PC-3 (cell line): ENCODE measurements around the gene MEX3A. TPM values are rescaled to one million over a fixed set of nuclear protein-coding genes. Genes with fewer than 3 reads are reported as not detected.
A peak's percentile ranks its signal among the peaks of the same experiment; 100 is the strongest.
"Not testable (repeated sequence)": the region's sequence is repeated elsewhere in the genome, so short reads cannot be mapped to it uniquely, and the experiment has no call there.

ENCODE experiments used
- ATAC-seq: fragments of 200-7000 bp; cut with Tn5 transposase; 2 replicates; pipeline ENCODE4 v1.9.1; 2020; ENCODE audit warnings: mild to moderate bottlenecking, moderate library complexity
- BruUV-seq: library from RNA; stranded (reverse); fragments of 400-500 nt; replicated peaks from 2 replicates; lab custom pipeline; 2021; lab: Mats Ljungman, UMichigan
- CTCF ChIA-PET: fragments of 300-600 bp; sonication (Branson Sonifier 250); formaldehyde crosslinking; loops from one replicate; lab custom pipeline; 2022; ENCODE audit warnings: antibody characterized with exemption; lab: Charles Lee
- POLR2A ChIA-PET: fragments of 300-600 bp; sonication (Branson Sonifier 250); formaldehyde crosslinking; loops from one replicate; lab custom pipeline; 2022; ENCODE audit warnings: antibody characterized with exemption; ENCODE audit not compliant: unreplicated experiment; lab: Charles Lee
- DNase-seq: peaks from one replicate; pipeline ENCODE4 v3.0.0-alpha.2; 2015
- H2AFZ ChIP-seq: fragments of 300-600 bp; sonication (generic); 2 replicates; pipeline ENCODE4 v1.6.0; 2016; ENCODE audit warnings: antibody characterized with exemption, low read length
- H3F3A ChIP-seq: fragments of 300-600 bp; sonication (generic); one replicate; pipeline ENCODE4 v1.6.0; 2017; ENCODE audit warnings: antibody characterized with exemption, low read length, control low read depth, mild to moderate bottlenecking; ENCODE audit not compliant: unreplicated experiment
- H3K27ac ChIP-seq: fragments of 300-600 bp; sonication (generic); 2 replicates; pipeline ENCODE4 v1.5.1; 2016; ENCODE audit warnings: mild to moderate bottlenecking, low read length
- H3K27me3 ChIP-seq: fragments of 300-600 bp; sonication (generic); 2 replicates; pipeline ENCODE4 v1.6.1; 2016; ENCODE audit warnings: low read length, mixed read lengths
- H3K36me3 ChIP-seq: fragments of 300-600 bp; sonication (generic); 2 replicates; pipeline ENCODE4 v1.6.1; 2016; ENCODE audit warnings: low read depth, mixed run types, low read length, mixed read lengths
- H3K4me1 ChIP-seq: fragments of 300-600 bp; sonication (generic); 2 replicates; pipeline ENCODE4 v1.5.1; 2016; ENCODE audit warnings: low read length; ENCODE audit not compliant: insufficient read depth
- H3K4me2 ChIP-seq: fragments of 300-600 bp; sonication (generic); 2 replicates; pipeline ENCODE4 v1.6.0; 2016; ENCODE audit warnings: low read length
- H3K4me3 ChIP-seq: fragments of 300-600 bp; sonication (generic); 2 replicates; pipeline ENCODE4 v1.5.1; 2016; ENCODE audit warnings: mild to moderate bottlenecking, low read length, mixed read lengths
- H3K79me2 ChIP-seq: fragments of 300-600 bp; sonication (generic); 2 replicates; pipeline ENCODE4 v1.6.1; 2017; ENCODE audit warnings: low read length, mixed read lengths
- H3K9ac ChIP-seq: fragments of 300-600 bp; sonication (generic); 2 replicates; pipeline ENCODE4 v1.6.0; 2016; ENCODE audit warnings: mild to moderate bottlenecking, low read length
- H3K9me2 ChIP-seq: fragments of 300-600 bp; sonication (generic); replicated peaks from 2 replicates; pipeline ENCODE4 v1.6.1; 2016; ENCODE audit warnings: mixed run types, low read length, mixed read lengths
- H3K9me3 ChIP-seq: fragments of 300-600 bp; sonication (generic); 2 replicates; pipeline ENCODE4 v1.6.1; 2016; ENCODE audit warnings: low read length, mixed read lengths
- H4K20me1 ChIP-seq: fragments of 300-600 bp; sonication (generic); 2 replicates; pipeline ENCODE4 v1.6.1; 2016; ENCODE audit warnings: low read length, mixed read lengths
- EZH2 ChIP-seq: fragments of 300-600 bp; sonication (generic); IDR thresholded peaks from one replicate; pipeline ENCODE4 v1.6.1; 2017; ENCODE audit warnings: antibody characterized with exemption, mild to moderate bottlenecking, low read length; ENCODE audit not compliant: unreplicated experiment
- EZH2phosphoT487 ChIP-seq: fragments of 300-600 bp; sonication (generic); IDR thresholded peaks from 2 replicates; pipeline ENCODE4 v1.6.1; 2018; ENCODE audit warnings: mild to moderate bottlenecking, antibody characterized with exemption, low read length, borderline replicate concordance
- intact Hi-C: fragments of 100-400 bp; cut with micrococcal nuclease; formaldehyde crosslinking; loops from 2 replicates; pipeline ENCODE4 v1.9.0; 2023
- total RNA-seq: library from RNA; depleted of rRNA; stranded (reverse); fragments of >200 nt; gene quantifications from 2 replicates; pipeline ENCODE4 v1.2.3, GENCODE V29; 2014
- TF ChIP-seq, protein P1 (sequence below): fragments of 300-600 bp; sonication (generic); conservative IDR thresholded peaks from 2 replicates; pipeline ENCODE4 v1.5.1; 2017; ENCODE audit warnings: antibody characterized with exemption, low read depth, mild to moderate bottlenecking, low read length

MEX3A gene
- total RNA-seq, 1 experiment from 2014 or later: 12.9 TPM

DNA sequence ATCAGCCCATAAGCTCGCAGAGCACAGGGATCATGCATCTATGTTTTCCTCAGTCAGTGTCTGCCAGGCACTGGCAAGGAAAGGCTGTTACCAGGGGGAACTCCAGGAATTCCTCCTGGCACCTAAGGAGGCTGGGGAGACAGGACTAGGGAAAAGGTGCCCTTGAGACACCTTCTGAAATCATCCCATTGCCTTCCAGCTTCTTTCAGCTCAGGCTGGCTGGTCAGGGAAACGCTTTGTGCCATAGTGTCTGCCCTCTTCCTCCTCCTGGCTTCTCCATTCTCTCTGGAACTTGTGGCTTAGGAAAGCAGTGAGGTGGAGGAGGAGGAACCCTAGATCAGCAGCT is 46.0 kb upstream of the MEX3A start:
- Histone ChIP-seq H3K79me2 (peaks cover 82% of the 10 kb centered on the region), H3F3A (peaks cover 16% of the 10 kb centered on the region), H2AFZ (no peak overlapping the region), H3K4me2 (peak overlapping the region; percentile 81), H3K27ac (peak overlapping the region; percentile 98), H3K9me3 (no peaks in the 10 kb centered on the region), H3K4me1 (peaks cover 72% of the 10 kb centered on the region), H3K27me3 (no peaks in the 10 kb centered on the region), H3K36me3 (peaks cover 41% of the 10 kb centered on the region), H4K20me1 (peaks cover 23% of the 10 kb centered on the region), H3K9ac (peak overlapping the region; percentile 93), H3K9me2 (no peaks in the 10 kb centered on the region), H3K4me3 (peak overlapping the region; percentile 58)
- POLR2A ChIA-PET: interaction anchor here (0.6 to 1.8 kb wide), 5 partner anchors 9 to 113 kb away, joined by 3 to 8 read pairs (median 4); no protein-coding TSS in a partner anchor
- ATAC-seq: no peak
- CTCF ChIA-PET: interaction anchor here (1.0 to 1.1 kb wide), 2 partner anchors 10 to 97 kb away, joined by 3 to 6 read pairs; no protein-coding TSS in a partner anchor
- DNase-seq: no peak
- TF ChIP-seq, protein P1, sequence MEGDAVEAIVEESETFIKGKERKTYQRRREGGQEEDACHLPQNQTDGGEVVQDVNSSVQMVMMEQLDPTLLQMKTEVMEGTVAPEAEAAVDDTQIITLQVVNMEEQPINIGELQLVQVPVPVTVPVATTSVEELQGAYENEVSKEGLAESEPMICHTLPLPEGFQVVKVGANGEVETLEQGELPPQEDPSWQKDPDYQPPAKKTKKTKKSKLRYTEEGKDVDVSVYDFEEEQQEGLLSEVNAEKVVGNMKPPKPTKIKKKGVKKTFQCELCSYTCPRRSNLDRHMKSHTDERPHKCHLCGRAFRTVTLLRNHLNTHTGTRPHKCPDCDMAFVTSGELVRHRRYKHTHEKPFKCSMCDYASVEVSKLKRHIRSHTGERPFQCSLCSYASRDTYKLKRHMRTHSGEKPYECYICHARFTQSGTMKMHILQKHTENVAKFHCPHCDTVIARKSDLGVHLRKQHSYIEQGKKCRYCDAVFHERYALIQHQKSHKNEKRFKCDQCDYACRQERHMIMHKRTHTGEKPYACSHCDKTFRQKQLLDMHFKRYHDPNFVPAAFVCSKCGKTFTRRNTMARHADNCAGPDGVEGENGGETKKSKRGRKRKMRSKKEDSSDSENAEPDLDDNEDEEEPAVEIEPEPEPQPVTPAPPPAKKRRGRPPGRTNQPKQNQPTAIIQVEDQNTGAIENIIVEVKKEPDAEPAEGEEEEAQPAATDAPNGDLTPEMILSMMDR: no peak
- TF ChIP-seq EZH2 (no peak), EZH2phosphoT487 (no peak)
- no TSS peak for BruUV-seq
- intact Hi-C loops: no loop called here

DNA sequence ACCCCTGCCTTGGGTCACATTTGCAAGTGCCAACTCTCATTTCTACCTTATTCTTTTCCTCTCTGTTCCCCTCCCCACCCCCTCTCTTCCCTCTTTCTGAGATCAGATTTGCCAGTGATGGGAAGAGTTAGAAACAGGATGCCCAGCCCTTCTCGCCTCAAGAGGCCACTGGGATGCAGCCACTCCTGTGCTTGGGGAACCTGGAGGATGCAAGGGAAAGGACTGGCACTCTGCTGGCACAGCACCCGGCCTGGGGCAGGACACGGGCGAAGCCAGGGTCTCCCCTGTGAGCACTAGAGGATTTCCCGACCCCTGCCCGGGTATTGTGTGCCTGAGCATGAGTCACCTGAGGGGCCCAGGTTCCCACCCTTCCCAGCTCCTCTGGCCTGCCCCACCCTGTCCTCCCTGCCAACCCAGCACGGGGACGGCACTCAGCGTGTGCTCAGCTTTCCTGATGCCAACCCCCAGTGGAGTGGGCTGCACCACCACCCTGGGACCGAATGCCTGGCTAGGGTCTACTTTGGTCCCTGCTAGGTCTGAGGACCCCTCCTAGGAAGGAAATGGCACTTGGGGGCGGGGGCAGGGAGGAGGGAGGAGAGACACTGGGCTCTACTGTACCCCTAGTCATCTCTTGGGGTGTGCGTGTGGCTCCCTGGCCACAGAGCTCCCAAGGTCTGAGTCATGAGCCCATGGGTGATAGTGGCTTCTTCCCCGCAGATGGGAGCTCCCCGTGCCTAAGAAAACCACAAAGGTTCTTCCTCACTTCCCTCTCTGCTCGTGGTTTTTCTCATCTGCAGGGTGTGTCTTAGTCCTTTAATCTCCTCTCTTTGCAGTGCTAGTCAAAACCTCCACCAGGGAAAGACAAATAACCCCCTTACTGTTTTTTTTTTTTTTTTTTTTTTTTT is 44.6 kb upstream of the MEX3A start:
- Histone ChIP-seq H3K9me3 (no peaks in the 10 kb centered on the region), H4K20me1 (peaks cover 28% of the 10 kb centered on the region), H3K27ac (peak overlapping the region; percentile 98), H3K4me2 (peak overlapping the region; percentile 81), H3K36me3 (peaks cover 33% of the 10 kb centered on the region), H3K9me2 (no peaks in the 10 kb centered on the region), H3K27me3 (no peaks in the 10 kb centered on the region), H3K9ac (peak overlapping the region; percentile 93), H2AFZ (no peak overlapping the region), H3K79me2 (peaks cover 88% of the 10 kb centered on the region), H3K4me3 (peak overlapping the region; percentile 58), H3K4me1 (peaks cover 85% of the 10 kb centered on the region), H3F3A (peaks cover 20% of the 10 kb centered on the region)
- intact Hi-C loops: no loop called here
- ChIA-PET CTCF (interaction anchor here (0.6 to 1.5 kb wide), 7 partner anchors 11 to 150 kb away, joined by 3 to 13 read pairs (median 5); no protein-coding TSS in a partner anchor), POLR2A (interaction anchor here (0.5 to 1.8 kb wide), 8 partner anchors 12 to 195 kb away, joined by 3 to 8 read pairs (median 4); partner anchors contain the start of gene LMNA)
- BruUV-seq: TSS peak; percentile 41
- DNase-seq (peak; percentile 95), ATAC-seq (peak; percentile 21)
- TF ChIP-seq EZH2: no peak
- TF ChIP-seq EZH2phosphoT487: peak; percentile 76

DNA sequence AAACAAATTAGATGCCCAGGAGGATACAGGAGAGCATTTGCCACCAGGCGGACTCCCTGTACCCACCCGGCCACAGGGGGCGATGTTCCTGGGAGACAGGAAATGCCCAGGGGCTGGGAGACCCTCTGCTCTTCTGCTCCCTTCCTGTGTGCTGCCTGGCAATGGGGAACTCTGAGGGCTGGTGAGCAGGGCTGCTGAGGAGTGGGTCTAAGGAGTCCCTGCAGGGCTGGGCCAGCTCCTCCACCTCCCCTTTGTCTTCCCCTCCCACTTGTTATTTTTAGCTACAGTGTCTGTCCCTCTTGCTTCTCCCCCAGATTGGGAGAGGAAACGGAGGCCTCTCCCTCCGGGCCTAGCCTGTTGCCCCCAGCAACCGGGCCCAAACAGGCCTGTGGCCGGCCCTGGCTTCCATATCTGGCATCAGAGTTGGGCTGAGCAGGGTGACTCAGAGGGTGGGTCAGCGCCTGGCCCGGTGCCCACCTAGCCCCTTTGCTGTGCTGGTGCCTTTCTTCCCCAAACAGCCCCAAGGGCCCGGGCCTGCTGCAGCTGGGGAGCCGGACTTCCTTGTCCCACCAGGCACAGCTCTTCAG is 43.9 kb upstream of the MEX3A start:
- peak overlapping the region; percentile 58 for H3K4me3 ChIP-seq
- peak overlapping the region; percentile 93 for H3K9ac ChIP-seq
- H3F3A ChIP-seq: peaks cover 20% of the 10 kb centered on the region
- H3K27me3 ChIP-seq: no peaks in the 10 kb centered on the region
- peaks cover 34% of the 10 kb centered on the region for H4K20me1 ChIP-seq
- H3K79me2 ChIP-seq: peaks cover 88% of the 10 kb centered on the region
- no peaks in the 10 kb centered on the region for H3K9me3 ChIP-seq
- H3K4me2 ChIP-seq: peak overlapping the region; percentile 81
- ATAC-seq (peak; percentile 48), DNase-seq (peak; percentile 99)
- peak overlapping the region; percentile 98 for H3K27ac ChIP-seq
- ChIA-PET POLR2A (interaction anchor here (0.9 to 1.0 kb wide), 3 partner anchors 12 to 35 kb away, joined by 4 to 8 read pairs (median 6); partner anchors contain the start of gene LMNA), CTCF (interaction anchor here (0.6 to 1.5 kb wide), 6 partner anchors 20 to 151 kb away, joined by 3 to 9 read pairs (median 4); no protein-coding TSS in a partner anchor)
- H3K4me1 ChIP-seq: peaks cover 92% of the 10 kb centered on the region
- peaks cover 30% of the 10 kb centered on the region for H3K36me3 ChIP-seq
- no peaks in the 10 kb centered on the region for H3K9me2 ChIP-seq
- BruUV-seq: no TSS peak
- intact Hi-C loops: no loop called here
- H2AFZ ChIP-seq: no peak overlapping the region
- TF ChIP-seq EZH2 (no peak), EZH2phosphoT487 (no peak)
- TF ChIP-seq, protein P1: peak; percentile 55

DNA sequence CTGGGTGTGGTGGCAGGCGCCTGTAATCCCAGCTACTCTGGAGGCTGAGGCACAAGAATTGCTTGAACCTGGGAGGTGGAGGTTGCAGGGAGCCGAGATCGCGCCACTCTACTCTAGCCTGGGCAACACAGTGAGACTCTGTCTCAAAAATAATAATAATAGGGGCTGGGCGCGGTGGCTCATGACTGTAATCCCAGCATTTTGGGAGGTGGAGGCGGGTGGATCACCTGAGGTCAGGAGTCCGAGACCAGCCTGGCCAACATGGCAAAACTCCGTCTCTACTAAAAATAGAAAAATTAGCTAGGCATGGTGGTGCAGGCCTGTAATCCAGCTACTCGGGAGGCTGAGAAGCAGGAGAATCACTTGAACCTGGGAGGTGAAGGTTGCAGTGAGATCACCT is 43.3 kb upstream of the MEX3A start:
- Histone ChIP-seq H3K79me2 (peaks cover 91% of the 10 kb centered on the region), H3K36me3 (peaks cover 30% of the 10 kb centered on the region), H3K9ac (peak overlapping the region; percentile 93), H3F3A (peaks cover 20% of the 10 kb centered on the region), H3K27ac (peak overlapping the region; percentile 98), H3K4me1 (peaks cover 95% of the 10 kb centered on the region), H4K20me1 (peaks cover 37% of the 10 kb centered on the region), H3K4me2 (peak overlapping the region; percentile 37; the same call in 1 of the 2 replicates)
- H2AFZ ChIP-seq, H3K4me3 ChIP-seq, BruUV-seq, intact Hi-C loops, ATAC-seq, H3K27me3 ChIP-seq, DNase-seq, H3K9me2 ChIP-seq, H3K9me3 ChIP-seq: not testable (repeated sequence)
- ChIA-PET POLR2A (interaction anchor here (1.0 kb wide), 1 partner anchor 11 kb away, joined by 6 read pairs; the partner anchor contains the start of gene LMNA), CTCF (interaction anchor here (0.6 to 1.5 kb wide), 3 partner anchors 23 to 29 kb away, joined by 3 to 9 read pairs (median 4); no protein-coding TSS in a partner anchor)
